NCI-H2227 (cell line): ENCODE measurements around the gene CABYR.

ENCODE experiments used
- DNase-seq: peaks from one replicate; lab custom pipeline; 2025; ENCODE audit not compliant: unreplicated experiment; lab: John Stamatoyannopoulos, UW

Gene CABYR

DNA sequence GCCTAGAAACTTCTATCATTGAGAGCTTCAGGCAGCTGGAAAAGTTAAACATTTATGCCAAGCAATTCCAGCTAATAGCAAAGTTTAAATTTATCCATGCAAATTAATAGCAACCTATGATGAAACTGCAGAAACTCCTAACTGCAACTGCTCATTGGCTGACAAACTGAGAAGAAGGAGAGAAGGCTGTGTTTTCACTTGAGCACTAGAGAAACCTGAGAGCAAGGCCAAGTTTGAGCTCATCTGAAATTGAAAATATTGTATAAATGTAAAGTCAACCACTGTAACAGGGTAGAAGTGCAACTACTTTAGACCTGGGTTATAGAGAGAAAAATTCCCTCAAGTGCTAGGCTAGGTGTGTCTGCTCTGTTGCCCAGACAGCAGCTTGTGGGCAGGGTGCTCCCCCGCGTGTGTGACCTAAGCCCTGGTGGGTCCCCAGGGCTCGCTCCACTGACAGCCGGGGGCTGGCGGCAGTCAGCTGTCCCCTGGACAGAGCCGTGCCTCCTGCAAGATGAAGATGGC, 50.2 kb downstream of the CABYR start:
- DNase-seq = no peak

DNA sequence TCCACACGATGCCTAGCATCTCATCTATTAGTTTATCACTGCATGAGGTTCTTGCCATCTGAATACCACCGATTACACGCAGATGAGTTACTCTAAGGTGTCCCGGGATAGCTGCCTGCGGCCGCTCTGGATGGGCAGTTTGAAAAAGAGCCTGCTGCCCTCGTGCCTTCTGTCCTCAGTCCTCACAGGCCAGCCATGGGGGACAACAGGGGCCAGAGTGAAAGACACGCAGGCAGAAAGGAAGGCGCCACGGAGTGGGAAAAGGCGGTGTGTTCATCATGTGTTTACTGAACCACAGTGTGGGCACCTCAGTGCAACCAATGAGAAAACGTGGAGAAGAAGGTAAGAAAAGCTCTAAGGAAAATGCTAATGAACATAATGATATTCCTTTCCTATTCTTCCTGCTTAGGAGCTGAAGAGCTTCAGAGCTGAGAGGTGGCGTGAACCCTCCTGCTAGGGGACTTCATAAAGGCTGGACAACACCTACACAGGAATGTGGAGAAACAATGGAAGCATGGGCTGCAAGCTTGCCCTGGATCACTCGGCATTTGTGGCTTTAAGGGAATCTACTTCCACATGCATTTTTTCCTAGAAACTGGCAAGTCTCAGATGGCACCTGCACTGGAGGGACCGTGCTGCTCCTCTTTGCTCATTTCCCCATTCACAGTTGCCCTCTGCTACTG, 50.9 kb downstream of the CABYR start:
- DNase-seq = no peak

DNA sequence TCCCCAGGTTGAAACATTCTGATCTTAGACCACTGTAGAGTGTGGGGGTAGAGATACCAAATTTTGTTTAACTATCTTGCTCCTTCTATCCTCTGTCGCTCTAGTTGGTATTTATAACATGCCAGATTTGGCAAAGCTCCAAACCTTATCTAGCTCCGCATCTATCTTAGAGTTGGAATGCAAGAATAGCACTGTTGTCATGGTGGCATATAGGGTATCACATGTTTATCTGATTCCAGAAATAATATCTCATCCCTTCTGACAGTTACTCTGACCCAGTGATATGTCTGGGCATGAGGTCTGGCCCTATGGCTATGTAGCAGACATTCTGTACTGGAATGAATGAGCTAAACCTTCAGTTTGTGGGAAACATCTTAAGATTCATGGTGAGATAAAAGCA, 51.7 kb downstream of the CABYR start:
- DNase-seq = no peak

DNA sequence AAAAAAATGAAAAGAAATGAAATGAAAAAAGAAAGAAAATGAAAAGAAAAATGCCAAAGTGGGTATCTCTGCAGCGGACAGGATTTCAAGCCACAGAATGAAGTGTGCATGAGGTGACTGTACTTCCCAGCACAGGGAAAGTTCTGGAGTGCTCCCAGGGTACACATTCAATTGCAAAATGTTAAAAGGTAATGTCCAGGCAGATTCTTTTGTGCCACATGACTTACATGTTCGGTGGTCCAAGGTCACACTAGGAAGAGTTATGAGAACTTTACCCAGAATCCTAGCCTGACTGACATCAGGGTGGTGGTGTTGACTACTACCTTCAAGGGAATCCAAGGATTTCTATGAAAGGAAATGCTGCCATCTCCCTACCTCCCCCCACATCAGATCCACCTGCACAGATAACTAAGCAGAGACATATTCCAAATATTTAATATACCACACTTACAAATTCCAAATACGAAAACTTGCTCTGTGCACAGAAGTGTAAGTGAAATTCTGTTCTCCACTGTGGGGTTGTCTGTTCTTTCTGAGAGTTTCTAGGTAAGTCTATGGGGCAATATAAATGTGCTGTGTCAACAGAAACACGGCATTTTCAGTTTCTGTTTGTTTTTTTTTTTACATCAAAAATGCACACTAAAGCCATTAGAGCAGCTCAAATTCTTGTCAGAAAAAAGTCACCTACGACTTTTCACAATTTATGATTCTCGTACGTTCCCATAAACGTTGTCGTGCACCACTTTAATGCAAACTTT, 56.6 kb downstream of the CABYR start:
- no peak for DNase-seq

DNA sequence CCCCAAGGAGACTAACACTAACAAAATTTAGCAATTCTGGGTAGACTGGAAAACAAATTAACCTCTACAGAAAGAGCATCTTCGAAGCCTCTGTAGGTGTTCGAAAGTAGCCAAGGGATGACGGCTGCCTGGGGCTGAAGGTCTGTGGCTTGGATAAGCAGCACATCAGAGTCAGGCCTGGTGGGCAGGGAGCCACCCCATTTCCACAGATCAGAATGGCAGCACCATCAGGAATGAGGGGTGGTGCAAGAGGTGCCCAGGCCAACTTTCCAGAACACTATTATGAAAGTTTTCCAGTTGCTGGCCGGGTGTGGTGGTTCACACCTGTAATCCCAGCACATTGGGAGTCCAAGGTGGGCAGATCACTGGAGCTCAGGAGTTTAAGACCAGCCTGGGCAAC, 57.9 kb downstream of the CABYR start:
- no peak for DNase-seq

DNA sequence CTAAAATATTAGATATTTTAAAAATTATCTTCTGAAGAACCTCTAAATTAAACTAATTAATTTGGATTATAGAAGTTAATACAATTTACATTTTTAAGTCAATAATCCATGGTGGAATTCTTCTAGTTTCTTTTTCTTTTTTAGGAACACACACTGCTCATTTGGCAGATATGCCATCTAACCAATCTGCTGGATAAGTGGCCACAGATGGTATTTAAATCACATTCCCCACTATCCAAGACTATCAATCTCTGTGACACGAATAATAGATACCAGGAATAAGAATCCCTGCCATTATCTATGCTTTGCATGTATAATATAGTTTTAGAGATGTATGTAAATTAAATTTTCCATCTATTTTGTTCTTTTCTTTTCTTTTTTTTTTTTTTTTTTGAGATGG, 58.5 kb downstream of the CABYR start:
- DNase-seq = no peak

DNA sequence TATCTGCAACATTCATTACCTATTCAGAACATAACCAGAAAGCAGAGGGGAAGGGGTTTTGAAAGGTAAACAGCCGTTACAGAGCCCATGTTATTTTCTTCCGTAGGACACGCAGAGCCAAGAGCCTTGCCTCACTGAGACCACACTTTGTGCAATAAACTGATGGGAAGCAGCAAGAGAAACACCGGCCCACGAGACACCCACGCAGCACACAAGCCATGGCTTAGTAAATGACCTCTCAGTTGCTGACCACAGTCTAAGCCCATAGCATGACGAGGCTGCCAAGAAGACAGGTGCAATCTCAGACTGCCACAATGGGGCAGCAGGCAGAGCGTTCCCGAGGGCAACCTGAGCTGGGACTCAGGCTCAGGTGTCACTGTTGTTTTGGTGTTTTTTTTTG, 59.6 kb downstream of the CABYR start:
- DNase-seq = no peak

DNA sequence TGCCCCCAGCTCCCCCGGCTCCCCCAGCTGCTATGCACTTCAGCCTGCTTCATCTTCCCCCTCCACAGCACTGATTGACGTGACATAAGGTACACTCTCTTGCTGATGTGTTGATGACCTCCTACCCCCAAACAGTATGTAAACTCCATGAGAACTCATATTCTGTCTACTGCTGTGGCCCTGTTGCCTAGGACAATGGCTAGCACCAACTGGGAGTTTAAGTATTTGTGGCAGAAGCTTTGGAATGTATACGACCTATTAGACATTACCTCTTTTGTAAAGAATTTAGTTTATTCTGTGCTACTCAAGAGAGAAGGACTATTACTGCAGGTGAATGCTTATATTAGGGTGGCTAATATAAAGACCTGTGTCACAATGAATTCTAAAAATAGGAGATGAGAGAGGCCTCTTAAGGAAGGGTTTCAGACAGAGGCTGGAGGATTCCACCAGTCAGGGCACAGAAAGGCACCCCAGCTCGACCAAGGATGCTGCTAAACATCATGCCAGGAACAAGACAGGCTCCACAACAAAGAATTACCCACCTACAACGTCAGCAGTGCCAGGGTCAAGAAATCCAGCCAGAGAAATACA, 60.6 kb downstream of the CABYR start:
- no peak for DNase-seq

DNA sequence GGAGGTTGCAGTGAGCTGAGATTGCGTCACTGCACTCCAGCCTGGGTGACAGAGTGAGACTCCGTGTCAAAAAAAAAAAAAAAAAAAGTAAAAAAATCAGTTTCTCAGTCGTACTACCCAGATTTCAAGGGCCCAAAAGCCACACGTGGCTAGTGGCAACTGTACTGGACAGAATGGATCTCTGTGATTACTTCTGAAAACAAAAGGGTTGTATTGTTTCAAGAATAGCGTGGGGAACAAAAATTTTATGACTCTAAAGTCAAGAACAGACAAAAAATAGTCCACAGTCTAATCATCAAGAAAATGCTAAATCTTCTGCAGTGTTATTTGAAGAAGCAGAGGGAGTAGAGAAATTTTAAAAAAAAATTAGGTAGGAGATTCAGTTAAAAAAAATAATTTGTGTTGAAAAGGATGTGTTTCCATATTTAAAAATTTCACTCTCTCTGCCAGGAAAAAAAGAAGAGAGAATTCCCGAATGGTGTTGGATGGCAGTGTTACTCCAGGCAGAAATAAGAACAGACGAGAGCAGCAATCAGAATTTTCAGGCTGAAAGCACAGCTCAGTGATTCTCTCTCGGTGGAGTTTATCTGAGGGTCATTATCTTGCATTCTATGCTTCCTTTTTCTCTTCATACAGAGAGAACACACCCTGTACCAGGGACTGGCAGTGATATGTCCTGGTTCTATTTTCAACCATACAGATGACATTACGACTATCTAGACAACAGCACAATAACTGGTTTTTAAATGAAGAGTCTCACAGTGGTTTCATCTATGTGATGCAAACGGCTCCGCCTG, 61.8 kb downstream of the CABYR start:
- no peak for DNase-seq

DNA sequence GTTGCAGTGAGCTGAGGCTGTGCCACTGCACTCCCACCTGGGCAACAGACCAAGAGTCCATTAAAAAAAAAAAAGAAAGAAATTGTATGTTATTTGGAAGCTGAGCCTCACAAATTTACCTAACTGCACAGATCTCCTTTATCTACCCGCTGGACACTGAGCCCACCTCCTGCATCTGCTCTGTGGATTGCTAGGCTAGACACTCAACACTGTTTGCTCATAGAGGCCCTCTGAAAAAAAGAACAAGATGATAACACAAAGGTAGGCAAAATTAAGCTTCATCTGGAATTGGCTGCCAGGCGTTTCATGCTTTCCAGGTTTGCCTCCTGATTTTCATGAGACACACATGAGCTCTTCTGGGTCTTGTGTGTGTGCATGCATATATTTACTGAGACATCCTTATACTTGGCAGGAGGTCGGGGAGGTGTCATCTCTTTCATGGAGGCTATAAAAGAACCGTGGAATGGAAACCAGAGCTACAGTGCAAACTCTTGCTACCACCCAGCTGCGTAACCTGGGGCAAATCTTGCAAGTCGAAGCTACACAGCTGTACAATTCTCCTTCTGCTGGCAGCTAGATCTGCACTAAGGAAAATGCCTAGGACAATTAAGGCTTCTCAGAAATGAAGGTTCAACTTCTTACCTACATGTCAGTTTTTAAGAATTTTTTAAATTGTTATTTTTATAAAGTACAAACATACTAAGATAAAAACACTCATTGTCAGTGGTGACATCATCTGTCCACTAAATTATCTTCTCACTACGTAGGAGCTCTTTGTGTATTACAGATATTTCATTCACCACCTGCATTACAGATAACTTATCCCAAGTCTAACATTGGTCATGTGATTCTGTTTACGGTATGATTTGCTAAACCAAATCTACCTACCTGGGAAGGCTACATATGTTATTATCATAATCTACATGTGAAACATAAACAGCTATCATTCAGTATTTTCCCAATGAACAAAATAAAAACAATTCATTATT, 63.1 kb downstream of the CABYR start:
- DNase-seq = no peak

DNA sequence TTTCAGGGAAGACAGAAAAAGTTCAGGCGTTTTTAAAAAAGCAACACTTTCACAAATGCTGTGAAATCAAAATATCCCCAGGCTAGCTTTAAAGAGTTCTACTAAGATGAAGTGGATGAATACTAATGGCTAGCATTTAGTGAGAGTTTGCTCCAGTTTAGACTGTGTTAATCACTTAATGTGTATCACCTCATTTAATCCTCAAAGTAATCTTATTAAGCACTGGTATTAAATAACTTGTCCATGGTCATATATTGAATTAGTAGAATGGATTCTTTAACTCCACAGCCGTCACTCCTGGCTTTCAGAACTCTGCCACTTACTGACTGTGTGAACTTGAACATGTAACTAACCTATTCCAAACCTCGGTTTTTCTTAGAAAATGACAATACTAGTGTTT, 66.0 kb downstream of the CABYR start:
- DNase-seq = no peak

DNA sequence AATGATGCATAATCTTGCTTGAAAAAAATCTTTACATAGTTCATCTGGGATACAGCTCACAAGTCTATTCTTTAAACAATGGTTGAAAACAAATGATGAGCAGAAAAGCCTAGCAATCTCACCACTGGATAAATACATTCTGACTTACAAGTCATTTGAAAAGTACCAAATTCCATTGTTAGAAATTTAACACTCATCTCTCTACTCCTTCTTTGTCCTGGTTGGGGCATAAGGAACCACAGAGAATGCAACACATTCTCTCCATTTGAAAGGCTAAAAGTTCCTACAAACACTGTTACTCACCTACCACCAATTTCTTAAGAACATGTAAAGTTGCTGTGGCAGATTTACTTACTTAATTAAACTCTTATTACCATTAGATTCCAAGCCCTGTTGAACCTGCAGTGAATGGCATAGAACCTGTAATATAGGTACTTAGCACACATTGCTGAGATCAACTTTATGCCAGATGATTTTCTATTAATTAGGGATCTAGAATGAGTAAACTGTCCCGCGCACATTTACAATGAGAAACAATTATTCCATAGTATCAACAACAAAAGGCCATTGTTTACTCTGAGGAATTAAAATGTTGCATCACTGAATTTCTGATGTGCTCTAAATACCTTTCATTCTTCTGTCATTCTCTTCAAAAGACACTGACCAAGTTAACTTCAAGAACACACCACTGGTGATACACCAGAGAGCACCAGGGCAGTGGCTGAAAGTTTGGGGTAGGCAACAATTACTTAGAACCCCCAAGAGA, 69.6 kb downstream of the CABYR start:
- no peak for DNase-seq

DNA sequence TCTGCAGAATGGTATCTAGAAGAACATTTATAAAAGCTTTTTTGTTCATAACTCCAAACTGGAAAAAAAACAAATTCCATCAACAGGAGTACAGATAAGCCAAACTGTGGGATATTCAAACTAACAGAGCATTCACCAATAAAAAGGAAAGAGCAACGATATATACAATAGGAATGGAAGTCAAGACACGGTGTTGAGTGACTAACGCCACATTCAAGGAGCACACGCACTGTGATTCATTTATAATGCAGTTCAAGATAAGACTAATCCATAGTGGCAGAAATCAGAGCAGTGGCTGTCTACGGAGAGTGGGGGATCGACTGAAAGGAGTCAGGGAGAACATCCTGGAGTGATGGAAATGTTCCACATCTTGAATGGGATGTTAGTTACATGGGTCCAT, 70.7 kb downstream of the CABYR start:
- DNase-seq = no peak
